ENCODE measurements around the gene ARHGEF1.
A peak's percentile ranks its signal among the peaks of the same experiment; 100 is the strongest.

Gene ARHGEF1

DNA sequence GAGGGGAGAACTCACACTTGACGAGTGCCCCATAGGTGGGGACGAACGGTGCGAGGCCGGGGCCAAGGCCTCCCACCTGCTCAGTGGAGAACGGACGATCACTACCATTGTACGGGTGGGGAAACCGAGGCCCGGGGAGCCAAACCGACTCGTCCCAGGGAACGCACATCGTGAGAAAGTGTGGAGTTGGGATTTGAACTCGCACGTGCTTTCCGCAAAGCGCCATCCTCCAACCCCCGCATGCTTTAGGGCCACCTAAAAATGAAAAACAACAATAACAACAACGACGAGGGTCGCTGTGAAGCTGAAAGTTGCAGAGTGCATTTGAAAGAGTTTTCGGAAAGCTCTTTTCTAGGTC lies 458 bp downstream of the ARHGEF1 start:
- Mint-ChIP-seq H3K27ac (peak overlapping the region; percentile 90), H3K36me3 (ENCODE audit: low read depth) (peaks cover 47% of the 10 kb centered on the region), H3K4me1 (ENCODE audit: low read depth) (peaks cover 49% of the 10 kb centered on the region), H3K9me3 (no peaks in the 10 kb centered on the region), H3K27me3 (ENCODE audit: low read depth) (no peaks in the 10 kb centered on the region), H3K4me3 (peak overlapping the region; percentile 89)
- no peak for DNase-seq (ENCODE audit: low spot score)

DNA sequence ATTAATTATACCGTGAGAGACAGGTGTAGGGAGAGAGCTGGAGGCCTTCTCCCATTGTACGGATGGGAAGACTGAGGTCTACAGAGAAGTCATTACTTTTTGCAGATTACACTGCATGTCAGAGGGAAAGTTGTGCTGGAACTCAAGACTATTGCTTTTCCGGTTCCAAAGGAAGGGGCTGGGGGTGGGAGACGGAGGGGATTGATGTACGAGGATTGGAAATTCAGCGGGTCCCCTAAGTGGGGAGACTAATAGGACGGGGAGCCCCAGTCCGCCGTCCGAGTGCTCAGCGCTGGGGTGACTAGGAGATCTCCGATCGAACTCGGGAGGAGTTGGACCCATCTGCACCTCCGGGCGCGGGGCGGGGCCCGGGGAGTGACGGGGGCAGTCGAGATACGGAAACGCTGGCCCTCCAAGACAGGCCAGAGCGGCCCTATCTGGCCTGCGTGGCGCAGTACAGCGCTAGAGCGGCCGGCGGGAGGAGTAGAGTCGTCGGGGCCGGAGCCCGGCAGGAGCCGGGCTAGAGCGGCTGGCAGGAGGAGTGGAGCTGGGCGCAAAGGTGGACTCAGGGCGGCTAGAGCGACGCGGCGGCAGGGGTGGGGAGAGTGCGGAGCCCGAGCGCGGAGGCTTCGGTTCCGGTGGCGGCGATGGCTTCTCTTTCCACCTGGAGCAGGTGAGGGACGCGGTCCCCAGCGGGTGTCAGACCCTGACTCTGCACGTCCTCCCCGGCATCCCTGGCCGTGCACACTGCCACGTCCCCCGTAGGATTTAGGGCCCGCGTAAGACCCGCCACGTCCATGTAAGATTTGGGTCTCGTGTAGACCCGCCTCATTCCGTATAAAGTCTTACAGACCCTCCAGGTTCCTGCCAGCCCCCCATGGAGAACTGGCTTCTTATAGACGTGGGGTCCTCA lies 1.1 kb downstream of the ARHGEF1 start:
- H3K4me1 Mint-ChIP-seq (ENCODE audit: low read depth), result peaks cover 53% of the 10 kb centered on the region
- H3K36me3 Mint-ChIP-seq (ENCODE audit: low read depth), result peaks cover 51% of the 10 kb centered on the region
- DNase-seq (ENCODE audit: low spot score), result peak; percentile 93
- H3K4me3 Mint-ChIP-seq, result peak overlapping the region; percentile 89
- no peaks in the 10 kb centered on the region for H3K27me3 Mint-ChIP-seq (ENCODE audit: low read depth)
- no peaks in the 10 kb centered on the region for H3K9me3 Mint-ChIP-seq
- peak overlapping the region; percentile 90 for H3K27ac Mint-ChIP-seq

DNA sequence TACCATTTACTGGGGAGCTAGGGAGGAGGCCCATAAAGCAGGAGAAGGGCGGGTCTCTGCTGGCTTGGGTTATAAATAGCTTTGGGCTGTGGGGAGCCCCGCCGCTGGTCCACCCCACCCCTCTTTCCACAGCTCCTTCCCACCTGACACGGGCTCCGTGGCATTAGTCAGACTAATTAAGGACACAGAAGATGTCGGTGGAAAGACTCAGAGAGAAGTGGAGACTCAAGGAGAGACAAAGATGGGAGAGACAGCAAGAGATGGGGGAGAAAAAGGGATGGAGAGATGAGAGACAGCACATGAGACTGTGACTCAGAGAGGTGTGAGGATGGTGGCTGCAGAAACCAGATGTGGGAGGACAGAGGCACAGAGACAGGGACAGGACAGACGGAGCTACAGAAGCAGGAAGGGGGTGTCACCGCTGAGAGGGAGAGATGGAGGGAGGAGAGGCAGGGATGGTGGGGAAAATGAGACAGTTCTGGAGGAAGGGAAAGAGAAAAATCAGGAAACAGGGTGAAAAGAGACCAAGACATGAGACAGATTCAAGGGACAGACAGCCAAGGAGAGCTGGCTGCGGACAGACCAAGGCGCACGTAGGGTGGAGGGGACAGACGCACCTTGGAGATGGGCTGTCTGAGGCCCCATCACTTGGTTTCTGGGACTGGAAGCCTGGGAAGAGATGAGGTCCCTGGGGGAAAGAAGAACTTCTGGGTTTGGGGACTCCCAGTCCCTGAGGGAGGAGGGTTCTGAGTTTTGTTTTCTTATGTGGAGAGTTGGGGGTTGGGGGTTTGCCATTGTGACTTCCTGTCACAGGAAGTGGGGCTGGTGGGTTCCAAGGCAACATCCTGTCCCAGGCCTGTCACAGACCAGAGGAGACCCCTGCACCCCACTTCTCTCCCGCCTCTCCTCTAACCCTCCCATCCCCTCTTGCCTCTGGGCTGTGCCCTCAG lies 4.1 kb downstream of the ARHGEF1 start:
- Mint-ChIP-seq H3K9me3 (no peaks in the 10 kb centered on the region), H3K4me1 (ENCODE audit: low read depth) (peaks cover 53% of the 10 kb centered on the region), H3K27me3 (ENCODE audit: low read depth) (no peaks in the 10 kb centered on the region), H3K27ac (peak overlapping the region; percentile 92), H3K4me3 (peak overlapping the region; percentile 89), H3K36me3 (ENCODE audit: low read depth) (peaks cover 72% of the 10 kb centered on the region)
- DNase-seq (ENCODE audit: low spot score), result peak; percentile 73

DNA sequence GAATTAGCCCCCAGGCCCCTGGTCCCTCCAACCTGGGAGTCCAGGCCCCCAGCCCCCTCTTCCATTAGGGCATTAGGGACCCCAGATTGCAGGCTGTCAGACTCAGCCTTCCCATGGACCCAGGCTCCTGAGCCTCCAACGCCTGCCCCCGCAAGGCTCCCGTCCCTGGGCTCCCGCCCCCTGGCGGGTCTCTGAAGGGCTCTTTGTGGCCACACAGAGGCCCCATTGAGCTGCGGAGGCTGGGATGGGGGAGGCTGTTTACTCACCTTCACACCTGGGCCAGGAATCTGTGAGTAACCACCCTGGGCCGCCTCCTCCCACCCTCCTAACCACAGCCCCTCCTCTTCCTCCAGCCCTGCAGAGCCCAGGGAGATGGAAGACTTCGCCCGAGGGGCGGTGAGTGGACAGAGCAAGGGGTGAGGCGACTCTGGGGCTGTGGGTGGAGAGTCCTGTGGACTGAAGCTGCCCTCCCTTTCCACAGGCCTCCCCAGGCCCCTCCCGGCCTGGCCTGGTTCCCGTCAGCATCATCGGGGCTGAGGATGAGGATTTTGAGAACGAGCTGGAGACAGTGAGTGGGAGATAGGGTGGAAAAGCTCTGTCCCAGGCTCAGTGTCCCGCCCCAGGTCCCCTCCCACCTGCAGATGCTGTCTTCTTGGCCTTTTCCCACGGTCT lies 4.9 kb downstream of the ARHGEF1 start:
- H3K4me1 Mint-ChIP-seq (ENCODE audit: low read depth), result peaks cover 47% of the 10 kb centered on the region
- H3K4me3 Mint-ChIP-seq, result peak overlapping the region; percentile 89
- peaks cover 69% of the 10 kb centered on the region for H3K36me3 Mint-ChIP-seq (ENCODE audit: low read depth)
- H3K27me3 Mint-ChIP-seq (ENCODE audit: low read depth), result no peaks in the 10 kb centered on the region
- peak; percentile 85 for DNase-seq (ENCODE audit: low spot score)
- H3K9me3 Mint-ChIP-seq, result no peaks in the 10 kb centered on the region
- peak overlapping the region; percentile 92 for H3K27ac Mint-ChIP-seq

DNA sequence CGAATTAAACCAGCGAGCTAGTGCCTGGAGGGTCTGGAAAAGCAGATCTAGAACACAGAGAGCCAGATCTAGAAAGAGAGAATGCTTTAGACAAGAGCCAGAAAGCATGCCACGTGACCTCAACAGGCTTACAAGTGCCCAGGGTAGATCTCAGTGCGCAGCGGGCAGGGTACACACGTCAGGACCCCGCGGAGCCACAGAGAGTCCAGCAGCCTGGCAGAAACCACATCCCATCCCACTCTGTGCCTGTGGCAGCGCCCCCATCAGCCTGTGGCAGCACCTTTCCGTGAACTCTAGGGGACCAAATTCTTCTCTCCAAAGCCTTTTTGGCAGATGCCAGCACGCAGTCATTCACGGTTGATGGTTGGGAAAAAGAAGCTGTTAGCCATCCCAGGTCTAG lies 5.9 kb downstream of the ARHGEF1 start:
- H3K27me3 Mint-ChIP-seq (ENCODE audit: low read depth), result no peaks in the 10 kb centered on the region
- peak overlapping the region; percentile 92 for H3K27ac Mint-ChIP-seq
- H3K4me3 Mint-ChIP-seq, result peak overlapping the region; percentile 89
- peaks cover 69% of the 10 kb centered on the region for H3K36me3 Mint-ChIP-seq (ENCODE audit: low read depth)
- DNase-seq (ENCODE audit: low spot score), result no peak
- H3K9me3 Mint-ChIP-seq, result no peaks in the 10 kb centered on the region
- peaks cover 47% of the 10 kb centered on the region for H3K4me1 Mint-ChIP-seq (ENCODE audit: low read depth)

DNA sequence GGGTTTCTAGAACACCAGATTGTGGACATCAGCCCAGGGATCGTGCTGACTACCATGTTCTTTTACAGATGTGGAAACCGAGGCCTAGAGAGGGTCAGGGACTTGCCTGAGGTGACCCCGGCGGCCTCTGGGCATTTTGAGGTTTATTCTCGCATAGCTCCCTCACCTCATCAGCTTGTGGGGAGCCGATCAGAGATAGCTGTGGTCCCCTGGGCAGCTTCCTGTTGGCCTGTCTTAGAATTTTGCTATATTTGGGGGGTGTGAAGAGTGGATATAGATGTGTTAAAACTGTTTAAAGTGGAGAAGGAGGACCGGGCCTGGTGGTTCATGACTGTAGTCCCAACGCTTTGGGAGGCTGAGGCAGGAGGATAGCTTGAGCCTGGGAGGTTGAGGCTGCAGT lies 6.9 kb downstream of the ARHGEF1 start:
- Mint-ChIP-seq H3K4me1 (ENCODE audit: low read depth) (peaks cover 46% of the 10 kb centered on the region), H3K9me3 (no peaks in the 10 kb centered on the region), H3K27ac (peak overlapping the region; percentile 50), H3K36me3 (ENCODE audit: low read depth) (peaks cover 61% of the 10 kb centered on the region), H3K4me3 (peak overlapping the region; percentile 2), H3K27me3 (ENCODE audit: low read depth) (no peaks in the 10 kb centered on the region)
- no peak for DNase-seq (ENCODE audit: low spot score)

DNA sequence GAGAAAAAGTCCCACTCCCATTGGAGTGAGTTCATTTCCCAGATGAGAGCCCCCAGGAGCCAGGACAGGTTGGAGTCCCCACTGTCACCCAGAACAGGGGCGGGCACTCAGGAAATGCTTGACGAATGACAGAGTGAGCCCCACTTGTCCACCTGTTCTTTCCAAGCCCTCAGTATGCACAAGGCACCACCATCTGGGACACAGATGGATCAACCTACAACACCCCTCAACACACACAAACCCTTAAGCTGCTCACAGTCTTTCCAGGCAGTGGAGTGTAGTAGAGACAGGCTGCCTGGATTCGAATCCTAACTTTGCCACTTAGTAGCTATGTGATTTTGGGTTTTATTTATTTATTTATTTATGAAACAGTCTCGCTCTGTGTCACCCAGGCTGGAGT lies 8.0 kb downstream of the ARHGEF1 start:
- Mint-ChIP-seq H3K9me3 (no peaks in the 10 kb centered on the region), H3K27me3 (ENCODE audit: low read depth) (no peaks in the 10 kb centered on the region), H3K27ac (no peak overlapping the region), H3K36me3 (ENCODE audit: low read depth) (peaks cover 61% of the 10 kb centered on the region), H3K4me3 (no peak overlapping the region), H3K4me1 (ENCODE audit: low read depth) (peaks cover 48% of the 10 kb centered on the region)
- DNase-seq (ENCODE audit: low spot score), result no peak

DNA sequence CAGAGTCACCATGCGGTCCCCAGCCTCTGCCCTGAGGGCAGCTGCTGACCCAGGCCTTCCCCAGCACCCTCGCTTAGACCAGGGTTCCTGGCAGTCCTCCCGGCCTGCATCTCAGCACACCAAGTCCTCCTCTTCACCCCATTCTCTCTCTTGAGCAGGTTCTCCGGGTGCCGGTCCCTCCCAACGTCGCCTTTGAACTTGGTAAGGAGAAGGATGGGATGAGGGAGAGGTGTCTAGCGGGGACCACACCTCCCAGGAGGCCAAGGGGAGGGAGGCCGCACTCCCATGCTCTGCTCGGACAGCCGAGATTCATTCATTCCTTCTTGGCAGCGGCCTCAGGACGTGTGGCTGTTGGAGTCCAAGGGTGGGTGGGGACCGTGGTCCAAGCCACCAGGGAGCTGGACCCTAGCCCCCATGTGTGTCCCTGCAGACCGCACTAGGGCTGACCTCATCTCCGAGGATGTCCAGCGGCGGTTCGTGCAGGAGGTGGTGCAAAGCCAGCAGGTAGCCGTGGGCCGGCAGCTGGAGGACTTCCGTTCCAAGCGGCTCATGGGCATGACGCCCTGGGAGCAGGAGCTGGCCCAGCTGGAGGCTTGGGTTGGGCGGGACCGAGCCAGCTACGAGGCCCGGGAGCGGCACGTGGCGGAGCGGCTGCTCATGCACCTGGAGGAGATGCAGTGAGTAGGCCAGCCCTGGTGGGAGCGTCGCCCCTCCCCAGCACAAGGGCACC lies 9.4 kb downstream of the ARHGEF1 start:
- H3K27ac Mint-ChIP-seq, result no peak overlapping the region
- H3K36me3 Mint-ChIP-seq (ENCODE audit: low read depth), result peaks cover 51% of the 10 kb centered on the region
- no peak overlapping the region for H3K4me3 Mint-ChIP-seq
- H3K9me3 Mint-ChIP-seq, result no peaks in the 10 kb centered on the region
- H3K4me1 Mint-ChIP-seq (ENCODE audit: low read depth), result peaks cover 34% of the 10 kb centered on the region
- H3K27me3 Mint-ChIP-seq (ENCODE audit: low read depth), result no peaks in the 10 kb centered on the region
- no peak for DNase-seq (ENCODE audit: low spot score)

DNA sequence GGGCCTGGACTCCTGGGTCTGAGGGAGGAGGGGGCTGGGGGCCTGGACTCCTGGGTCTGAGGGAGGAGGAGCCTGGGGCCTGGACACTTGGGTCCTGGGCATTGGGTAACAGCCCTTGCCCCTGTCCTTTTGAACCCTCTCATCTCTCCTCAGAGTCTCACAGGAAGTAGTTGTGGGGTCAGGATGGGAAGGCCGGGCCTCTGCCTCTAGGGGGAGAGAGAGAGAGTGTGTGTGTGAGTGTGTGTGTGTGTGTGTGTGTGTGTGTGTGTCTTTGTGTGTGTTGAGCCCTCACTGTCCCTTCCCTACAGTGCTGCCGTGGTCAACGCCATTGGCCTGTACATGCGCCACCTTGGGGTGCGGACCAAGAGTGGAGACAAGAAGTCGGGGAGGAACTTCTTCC lies 10.9 kb downstream of the ARHGEF1 start:
- Mint-ChIP-seq H3K4me3 (no peak overlapping the region), H3K9me3 (no peaks in the 10 kb centered on the region), H3K36me3 (ENCODE audit: low read depth) (peaks cover 55% of the 10 kb centered on the region), H3K27ac (peak overlapping the region; percentile 77), H3K4me1 (ENCODE audit: low read depth) (peaks cover 23% of the 10 kb centered on the region), H3K27me3 (ENCODE audit: low read depth) (no peaks in the 10 kb centered on the region)
- DNase-seq (ENCODE audit: low spot score), result no peak

DNA sequence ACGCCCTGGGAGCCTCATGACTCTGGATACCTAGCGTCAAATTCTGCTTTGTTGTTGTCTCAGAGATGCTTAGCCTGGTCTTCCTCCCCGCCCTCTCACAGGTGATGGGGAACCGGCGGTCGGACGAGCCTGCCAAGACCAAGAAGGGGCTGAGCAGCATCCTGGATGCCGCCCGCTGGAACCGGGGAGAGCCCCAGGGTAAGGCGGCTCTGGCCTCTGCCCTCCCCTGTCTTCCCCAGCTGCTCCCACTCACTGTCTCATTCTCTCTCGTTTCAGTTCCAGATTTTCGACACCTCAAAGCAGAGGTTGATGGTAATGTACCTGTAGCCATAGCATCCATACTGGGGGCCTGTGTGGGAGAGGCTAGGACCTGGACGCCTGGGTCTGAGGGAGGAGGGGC lies 11.4 kb downstream of the ARHGEF1 start:
- peaks cover 19% of the 10 kb centered on the region for H3K4me1 Mint-ChIP-seq (ENCODE audit: low read depth)
- H3K4me3 Mint-ChIP-seq, result no peak overlapping the region
- H3K9me3 Mint-ChIP-seq, result no peaks in the 10 kb centered on the region
- peaks cover 55% of the 10 kb centered on the region for H3K36me3 Mint-ChIP-seq (ENCODE audit: low read depth)
- H3K27me3 Mint-ChIP-seq (ENCODE audit: low read depth), result no peaks in the 10 kb centered on the region
- no peak for DNase-seq (ENCODE audit: low spot score)
- no peak overlapping the region for H3K27ac Mint-ChIP-seq

DNA sequence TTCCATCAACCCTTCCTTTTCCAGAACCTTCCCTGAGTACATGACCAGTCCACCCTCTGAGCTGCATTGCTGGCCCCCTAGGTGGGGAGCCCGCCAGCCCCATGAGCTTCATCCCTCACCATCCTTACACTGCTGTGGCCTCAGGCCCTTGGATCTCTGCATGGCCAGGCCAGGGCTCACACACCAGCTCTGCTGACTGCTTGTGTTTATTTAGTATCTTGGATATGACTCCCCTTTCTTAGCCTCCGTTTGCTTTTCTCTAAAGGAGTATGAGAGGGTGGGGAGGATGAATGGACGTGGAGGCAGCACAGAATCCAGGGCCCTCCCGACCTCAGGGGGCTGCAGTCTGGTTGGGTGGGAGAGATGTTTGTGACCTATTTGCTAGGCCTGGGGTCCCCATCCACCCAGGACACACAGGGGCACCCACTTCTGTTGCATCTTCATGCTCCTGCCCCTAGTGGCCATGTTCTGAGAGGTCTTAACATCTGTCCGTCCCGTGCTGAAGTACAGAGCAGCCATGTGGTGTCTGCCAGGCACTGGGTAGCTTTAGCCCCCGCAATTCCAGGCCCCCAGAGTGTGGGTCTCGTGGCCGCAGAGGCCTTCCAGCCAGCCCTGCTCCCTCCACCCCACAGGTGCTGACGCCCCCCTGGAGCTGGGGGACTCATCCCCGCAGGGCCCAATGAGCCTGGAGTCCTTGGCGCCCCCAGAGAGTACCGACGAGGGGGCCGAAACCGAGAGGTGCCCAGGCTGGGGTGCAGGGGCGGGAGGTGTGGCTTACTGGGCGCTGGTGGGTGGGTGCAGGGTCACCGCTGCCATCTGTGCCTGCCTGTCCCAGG lies 13.0 kb downstream of the ARHGEF1 start:
- Mint-ChIP-seq H3K9me3 (no peaks in the 10 kb centered on the region), H3K4me3 (no peak overlapping the region), H3K36me3 (ENCODE audit: low read depth) (peaks cover 52% of the 10 kb centered on the region)

DNA sequence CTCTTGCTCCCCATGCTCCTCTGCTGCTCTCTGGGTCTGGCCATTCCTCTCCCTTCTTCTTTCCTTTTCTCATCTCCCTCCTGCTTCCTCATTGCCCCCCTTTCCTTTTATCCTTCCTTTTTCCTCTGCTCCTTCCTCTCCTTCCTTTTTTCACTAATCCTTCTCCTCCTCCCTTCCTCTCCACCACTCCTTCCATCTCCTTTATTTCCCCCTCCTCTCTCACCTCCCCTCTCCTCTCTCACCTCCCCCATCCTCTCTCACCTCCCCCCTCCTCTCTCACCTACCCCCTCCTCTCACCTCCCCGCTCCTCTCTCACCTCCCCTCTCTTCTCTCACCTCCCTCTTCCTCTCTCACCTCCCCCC lies 13.6 kb downstream of the ARHGEF1 start:
- DNase-seq (ENCODE audit: low spot score), result no peak
- peaks cover 49% of the 10 kb centered on the region for H3K36me3 Mint-ChIP-seq (ENCODE audit: low read depth)
- no peaks in the 10 kb centered on the region for H3K27me3 Mint-ChIP-seq (ENCODE audit: low read depth)
- no peaks in the 10 kb centered on the region for H3K9me3 Mint-ChIP-seq
- peak overlapping the region; percentile 80 for H3K27ac Mint-ChIP-seq
- H3K4me1 Mint-ChIP-seq (ENCODE audit: low read depth), result peaks cover 8% of the 10 kb centered on the region
- no peak overlapping the region for H3K4me3 Mint-ChIP-seq

More for the DNA sequence above, 13.0 kb downstream of the ARHGEF1 start:
- no peak for DNase-seq (ENCODE audit: low spot score)
- Mint-ChIP-seq H3K27ac (peak overlapping the region; percentile 81), H3K27me3 (ENCODE audit: low read depth) (no peaks in the 10 kb centered on the region), H3K4me1 (ENCODE audit: low read depth) (peaks cover 11% of the 10 kb centered on the region)
